Activated CD4-positive, alpha-beta T cell treated with anti-CD3 and anti-CD28 coated beads, Interleukin-2, amount 10 ng/mL, durations not matched to agents 7 days and 5 days (primary cell): ENCODE results near the gene CNTNAP2. TPM values are rescaled to one million over a fixed set of nuclear protein-coding genes. Genes with fewer than 3 reads are reported as not detected.

Experiments
- CTCF ChIA-PET: fragments of 350-600 bp; sonication (Branson Sonifier 250); formaldehyde crosslinking; loops from one replicate; lab custom pipeline; 2021; ENCODE audit warnings: antibody characterized with exemption; lab: Charles Lee
- POLR2A ChIA-PET: fragments of 350-600 bp; sonication (Branson Sonifier 250); formaldehyde crosslinking; loops from one replicate; lab custom pipeline; 2021; ENCODE audit warnings: antibody characterized with exemption; lab: Charles Lee
- DNase-seq: peaks from one replicate; pipeline ENCODE4 v3.0.0-alpha.2; 2020
- H3K27ac Mint-ChIP-seq: one replicate; pipeline ENCODE4 v1.8.0; 2021; ENCODE audit warnings: mild to moderate bottlenecking, moderate library complexity, mixed read lengths
- H3K27me3 Mint-ChIP-seq: one replicate; pipeline ENCODE4 v1.8.0; 2021; ENCODE audit warnings: mixed read lengths
- H3K36me3 Mint-ChIP-seq: one replicate; pipeline ENCODE4 v1.8.0; 2021; ENCODE audit warnings: low read depth, mixed read lengths
- H3K4me1 Mint-ChIP-seq: one replicate; pipeline ENCODE4 v1.8.0; 2021; ENCODE audit warnings: mixed read lengths
- H3K4me3 Mint-ChIP-seq: one replicate; pipeline ENCODE4 v1.8.0; 2021; ENCODE audit warnings: mild to moderate bottlenecking, moderate library complexity, mixed read lengths
- H3K9me3 Mint-ChIP-seq: one replicate; pipeline ENCODE4 v1.8.0; 2021; ENCODE audit warnings: mixed read lengths
- total RNA-seq, 2 experiments: library from RNA; stranded (reverse); gene quantifications; one replicate each; pipeline ENCODE4 v1.2.3, GENCODE V29; 2021

CNTNAP2 gene
- total RNA-seq, 2 experiments from 2014 or later = not detected

GRCh38 chr7:147923841-147924240, 1807.2 kb downstream of the CNTNAP2 start:
- no peaks in the 10 kb centered on the region for H3K27me3 Mint-ChIP-seq
- ChIA-PET CTCF (no interaction called here), POLR2A (no interaction called here)
- peaks cover 3% of the 10 kb centered on the region for H3K9me3 Mint-ChIP-seq
- H3K4me1 Mint-ChIP-seq = no peaks in the 10 kb centered on the region
- no peak overlapping the region for H3K4me3 Mint-ChIP-seq
- no peaks in the 10 kb centered on the region for H3K36me3 Mint-ChIP-seq
- no peak for DNase-seq
- H3K27ac Mint-ChIP-seq = no peak overlapping the region

GRCh38 chr7:147937428-147937827, 1820.8 kb downstream of the CNTNAP2 start:
- Mint-ChIP-seq H3K36me3 (no peaks in the 10 kb centered on the region), H3K27ac (no peak overlapping the region), H3K9me3 (peaks cover 4% of the 10 kb centered on the region), H3K4me1 (no peaks in the 10 kb centered on the region), H3K27me3 (no peaks in the 10 kb centered on the region), H3K4me3 (no peak overlapping the region)
- POLR2A ChIA-PET = no interaction called here
- DNase-seq = no peak
- CTCF ChIA-PET = no interaction called here

- Mint-ChIP-seq H3K4me3 (no peak overlapping the region), H3K27me3 (no peaks in the 10 kb centered on the region), H3K4me1 (no peaks in the 10 kb centered on the region), H3K36me3 (no peaks in the 10 kb centered on the region), H3K9me3 (peaks cover 4% of the 10 kb centered on the region), H3K27ac (no peak overlapping the region)
- POLR2A ChIA-PET = no interaction called here
- DNase-seq = no peak
- CTCF ChIA-PET = no interaction called here
Measured at GRCh38 chr7:147941381-147941780, 1824.8 kb downstream of the CNTNAP2 start.

- no peaks in the 10 kb centered on the region for H3K4me1 Mint-ChIP-seq
- ChIA-PET CTCF (no interaction called here), POLR2A (no interaction called here)
- H3K36me3 Mint-ChIP-seq = no peaks in the 10 kb centered on the region
- no peak overlapping the region for H3K27ac Mint-ChIP-seq
- DNase-seq = no peak
- no peaks in the 10 kb centered on the region for H3K27me3 Mint-ChIP-seq
- H3K9me3 Mint-ChIP-seq = peaks cover 4% of the 10 kb centered on the region
- H3K4me3 Mint-ChIP-seq = no peak overlapping the region
Measured at GRCh38 chr7:147944321-147944720, 1827.7 kb downstream of the CNTNAP2 start.

- Mint-ChIP-seq H3K9me3 (no peaks in the 10 kb centered on the region), H3K36me3 (no peaks in the 10 kb centered on the region), H3K4me1 (no peaks in the 10 kb centered on the region), H3K4me3 (no peak overlapping the region), H3K27ac (no peak overlapping the region), H3K27me3 (no peaks in the 10 kb centered on the region)
- no peak for DNase-seq
- ChIA-PET CTCF (no interaction called here), POLR2A (no interaction called here)
Measured at GRCh38 chr7:147952918-147953317, 1836.3 kb downstream of the CNTNAP2 start.

- H3K4me3 Mint-ChIP-seq = no peak overlapping the region
- no peak overlapping the region for H3K27ac Mint-ChIP-seq
- no peaks in the 10 kb centered on the region for H3K36me3 Mint-ChIP-seq
- H3K9me3 Mint-ChIP-seq = no peaks in the 10 kb centered on the region
- no peaks in the 10 kb centered on the region for H3K27me3 Mint-ChIP-seq
- no peaks in the 10 kb centered on the region for H3K4me1 Mint-ChIP-seq
- ChIA-PET POLR2A (no interaction called here), CTCF (no interaction called here)
- DNase-seq = no peak
Measured at GRCh38 chr7:147968046-147968610, 1851.5 kb downstream of the CNTNAP2 start.

GRCh38 chr7:147971606-147972110, 1855.1 kb downstream of the CNTNAP2 start:
- no peaks in the 10 kb centered on the region for H3K36me3 Mint-ChIP-seq
- no peaks in the 10 kb centered on the region for H3K4me1 Mint-ChIP-seq
- H3K27me3 Mint-ChIP-seq = no peaks in the 10 kb centered on the region
- POLR2A ChIA-PET = no interaction called here
- CTCF ChIA-PET = no interaction called here
- H3K4me3 Mint-ChIP-seq = no peak overlapping the region
- no peaks in the 10 kb centered on the region for H3K9me3 Mint-ChIP-seq
- no peak for DNase-seq
- no peak overlapping the region for H3K27ac Mint-ChIP-seq

- H3K36me3 Mint-ChIP-seq = no peaks in the 10 kb centered on the region
- no peak overlapping the region for H3K4me3 Mint-ChIP-seq
- peaks cover 5% of the 10 kb centered on the region for H3K4me1 Mint-ChIP-seq
- POLR2A ChIA-PET = no interaction called here
- no peaks in the 10 kb centered on the region for H3K27me3 Mint-ChIP-seq
- CTCF ChIA-PET = no interaction called here
- DNase-seq = no peak
- H3K27ac Mint-ChIP-seq = no peak overlapping the region
- H3K9me3 Mint-ChIP-seq = no peaks in the 10 kb centered on the region
Measured at GRCh38 chr7:147978201-147978600, 1861.6 kb downstream of the CNTNAP2 start.

- ChIA-PET POLR2A (no interaction called here), CTCF (no interaction called here)
- peaks cover 5% of the 10 kb centered on the region for H3K4me1 Mint-ChIP-seq
- no peaks in the 10 kb centered on the region for H3K9me3 Mint-ChIP-seq
- no peaks in the 10 kb centered on the region for H3K27me3 Mint-ChIP-seq
- no peak overlapping the region for H3K27ac Mint-ChIP-seq
- no peak for DNase-seq
- no peak overlapping the region for H3K4me3 Mint-ChIP-seq
- H3K36me3 Mint-ChIP-seq = no peaks in the 10 kb centered on the region
Measured at GRCh38 chr7:147978651-147979050, 1862.0 kb downstream of the CNTNAP2 start.

GRCh38 chr7:147980826-147981813, 1864.5 kb downstream of the CNTNAP2 start:
- no peaks in the 10 kb centered on the region for H3K9me3 Mint-ChIP-seq
- no peak overlapping the region for H3K4me3 Mint-ChIP-seq
- no peaks in the 10 kb centered on the region for H3K36me3 Mint-ChIP-seq
- peaks cover 5% of the 10 kb centered on the region for H3K4me1 Mint-ChIP-seq
- H3K27me3 Mint-ChIP-seq = no peaks in the 10 kb centered on the region
- CTCF ChIA-PET = no interaction called here
- no peak for DNase-seq
- POLR2A ChIA-PET = no interaction called here
- H3K27ac Mint-ChIP-seq = no peak overlapping the region

- POLR2A ChIA-PET = no interaction called here
- no peaks in the 10 kb centered on the region for H3K9me3 Mint-ChIP-seq
- no peaks in the 10 kb centered on the region for H3K36me3 Mint-ChIP-seq
- no peak for DNase-seq
- no peak overlapping the region for H3K4me3 Mint-ChIP-seq
- peaks cover 5% of the 10 kb centered on the region for H3K4me1 Mint-ChIP-seq
- CTCF ChIA-PET = no interaction called here
- H3K27ac Mint-ChIP-seq = no peak overlapping the region
- H3K27me3 Mint-ChIP-seq = no peaks in the 10 kb centered on the region
Measured at GRCh38 chr7:147982307-147982706, 1865.7 kb downstream of the CNTNAP2 start.

- POLR2A ChIA-PET = no interaction called here
- H3K9me3 Mint-ChIP-seq = no peaks in the 10 kb centered on the region
- no peak overlapping the region for H3K4me3 Mint-ChIP-seq
- no peak for DNase-seq
- peaks cover 5% of the 10 kb centered on the region for H3K4me1 Mint-ChIP-seq
- H3K27me3 Mint-ChIP-seq = no peaks in the 10 kb centered on the region
- CTCF ChIA-PET = no interaction called here
- no peak overlapping the region for H3K27ac Mint-ChIP-seq
- H3K36me3 Mint-ChIP-seq = no peaks in the 10 kb centered on the region
Measured at GRCh38 chr7:147984265-147984664, 1867.7 kb downstream of the CNTNAP2 start.

- POLR2A ChIA-PET = no interaction called here
- DNase-seq = no peak
- Mint-ChIP-seq H3K36me3 (no peaks in the 10 kb centered on the region), H3K4me3 (no peak overlapping the region), H3K27ac (no peak overlapping the region), H3K4me1 (no peaks in the 10 kb centered on the region), H3K27me3 (no peaks in the 10 kb centered on the region), H3K9me3 (no peaks in the 10 kb centered on the region)
- CTCF ChIA-PET = no interaction called here
Measured at GRCh38 chr7:147990079-147990478, 1873.5 kb downstream of the CNTNAP2 start.
